ENCODE data around the gene CCT5.

CCT5 gene

DNA sequence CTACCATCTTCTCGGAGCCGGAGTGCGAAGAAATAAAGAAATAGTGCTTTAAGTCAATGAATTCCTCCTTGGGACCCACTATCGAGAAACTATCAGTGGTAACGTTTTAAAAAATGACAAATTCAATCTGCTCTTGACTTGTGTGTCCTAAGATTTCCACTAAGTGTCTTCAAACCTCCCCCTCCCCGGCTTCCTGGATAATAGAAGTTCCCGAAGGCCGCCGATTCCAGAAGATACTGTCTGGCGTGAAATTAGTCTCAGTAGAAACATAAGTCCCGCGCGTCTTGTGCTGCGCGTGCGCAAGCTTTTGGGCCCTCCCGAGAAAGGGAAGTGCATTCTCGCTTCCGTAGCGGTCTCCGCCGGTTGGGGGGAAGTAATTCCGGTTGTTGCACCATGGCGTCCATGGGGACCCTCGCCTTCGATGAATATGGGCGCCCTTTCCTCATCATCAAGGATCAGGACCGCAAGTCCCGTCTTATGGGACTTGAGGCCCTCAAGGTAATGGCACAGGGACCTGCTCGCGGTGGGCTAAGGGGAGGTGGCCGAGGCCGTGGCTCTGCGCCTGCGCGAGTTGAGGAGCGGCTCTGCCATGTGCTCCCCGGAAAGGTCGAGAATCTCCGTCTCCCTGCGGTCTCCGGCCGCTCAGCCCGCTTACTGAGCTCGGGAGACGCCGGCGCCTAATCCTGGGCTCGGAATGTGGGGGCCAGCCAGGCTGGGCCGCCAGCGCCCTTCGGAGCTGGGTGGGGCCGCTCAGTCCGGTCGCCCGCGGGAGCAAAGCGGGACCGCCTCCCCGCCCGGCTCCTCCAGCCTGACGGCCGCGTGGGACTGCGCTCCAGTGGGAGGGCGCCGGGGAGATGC is at the start of gene CCT5:
CCT5 (plus strand) TSS at position 333 of the 858 bp plus-strand sequence; CDS start at position 394, 61 bp downstream.
- DNase-seq = peak; percentile 98

GRCh38 chr5:10201223-10201868 is 48.7 kb upstream of the CCT5 start:
- no peak for DNase-seq

DNA sequence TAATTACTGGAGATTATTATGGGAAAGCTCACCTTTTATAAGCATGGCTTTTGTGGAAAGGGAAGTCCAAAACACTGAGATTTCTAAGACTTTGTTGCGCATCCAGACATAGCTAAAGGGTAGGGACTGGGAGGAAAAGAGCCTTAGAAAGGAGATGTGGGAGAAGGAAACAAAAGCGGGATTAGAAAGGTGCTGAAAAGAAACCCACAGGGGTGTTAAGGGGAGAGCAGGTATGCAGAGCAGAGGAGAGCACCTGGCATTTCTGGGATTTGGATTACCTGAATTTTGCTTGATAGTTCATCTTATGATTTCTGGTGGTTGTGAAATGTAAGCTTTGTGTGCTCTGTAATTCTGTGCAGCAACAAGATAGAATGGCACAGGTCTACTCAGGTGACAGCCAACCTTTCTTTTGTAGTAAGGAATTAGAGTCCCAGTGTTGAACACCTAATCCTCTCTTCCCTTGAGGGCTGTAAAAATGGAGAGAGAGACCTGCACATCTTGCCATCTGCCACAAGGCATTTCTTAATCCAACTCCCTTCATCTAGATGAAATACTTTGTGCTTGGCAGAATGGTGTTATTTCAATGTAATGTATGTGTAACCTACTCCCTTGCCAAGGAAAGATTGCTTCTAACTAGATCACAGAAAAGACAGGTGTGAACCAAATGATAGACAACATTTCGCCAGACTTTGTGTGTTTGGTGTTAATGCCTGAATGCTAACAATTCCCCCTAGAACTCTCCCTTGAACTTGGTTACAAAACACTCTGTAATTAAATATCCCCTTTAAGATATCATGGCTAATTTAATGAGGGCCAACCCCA is 47.8 kb upstream of the CCT5 start:
- no peak for DNase-seq

GRCh38 chr5:10209004-10209403 is 41.1 kb upstream of the CCT5 start:
- DNase-seq = no peak

- no peak for DNase-seq
Measured at GRCh38 chr5:10213316-10213715, 36.8 kb upstream of the CCT5 start.

DNA sequence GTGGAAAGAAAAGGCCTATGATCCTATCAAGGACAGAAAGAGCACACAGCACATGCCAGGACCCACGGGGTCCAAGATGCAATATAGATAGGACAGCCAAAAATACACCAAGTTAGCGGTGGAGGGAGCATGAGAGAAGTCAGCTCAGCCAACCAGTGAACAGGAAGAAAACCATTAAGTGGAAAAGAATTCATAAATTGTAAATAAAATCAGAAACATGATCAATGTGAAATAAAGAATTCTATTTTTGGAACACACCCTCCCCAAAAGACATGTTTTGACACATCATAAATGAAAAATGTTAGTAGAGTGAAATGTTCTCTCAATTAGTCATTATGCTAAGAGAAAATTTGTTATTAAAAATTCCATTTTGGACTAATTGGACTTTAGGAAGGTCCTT is 36.0 kb upstream of the CCT5 start:
- DNase-seq = no peak

DNA sequence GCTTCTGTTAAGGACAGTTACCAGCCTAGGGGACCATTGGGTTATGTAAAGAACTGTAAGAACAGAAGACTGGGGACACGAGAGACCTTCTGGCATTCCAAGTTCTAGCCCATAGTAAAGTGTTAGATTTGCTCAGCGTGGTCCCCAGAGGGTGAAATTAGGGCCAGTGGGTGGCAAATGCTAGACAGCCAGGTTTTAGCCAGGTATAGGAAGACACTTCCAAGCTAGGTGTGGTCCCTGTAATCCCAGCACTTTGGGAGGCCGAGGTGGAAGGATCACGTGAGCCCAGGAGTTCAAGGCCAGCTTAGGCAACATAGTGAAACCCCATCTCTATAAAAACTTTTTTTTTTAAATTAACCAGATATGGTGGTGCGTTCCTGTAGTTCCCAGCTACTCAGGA is 34.7 kb upstream of the CCT5 start:
- DNase-seq = no peak

DNA sequence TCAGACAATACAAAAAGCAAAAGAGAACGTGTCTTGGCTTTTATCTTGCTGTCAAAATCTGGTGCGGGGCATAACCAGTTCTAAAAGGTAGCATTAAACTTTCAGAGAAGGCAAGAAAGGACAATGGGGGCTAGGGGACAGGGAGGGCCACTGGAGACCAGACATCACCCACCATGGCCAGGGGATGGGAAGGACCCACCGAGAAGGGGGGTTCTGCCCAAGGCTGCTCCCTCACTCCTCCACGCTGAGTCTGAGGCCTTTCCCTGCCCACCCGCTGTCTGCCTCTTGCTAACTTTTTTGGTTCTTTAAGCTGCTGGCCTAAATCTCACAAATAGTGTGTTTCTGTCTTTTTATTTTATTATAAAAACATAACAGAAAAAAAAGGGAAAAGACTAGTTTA is 34.0 kb upstream of the CCT5 start:
- DNase-seq = no peak

DNA sequence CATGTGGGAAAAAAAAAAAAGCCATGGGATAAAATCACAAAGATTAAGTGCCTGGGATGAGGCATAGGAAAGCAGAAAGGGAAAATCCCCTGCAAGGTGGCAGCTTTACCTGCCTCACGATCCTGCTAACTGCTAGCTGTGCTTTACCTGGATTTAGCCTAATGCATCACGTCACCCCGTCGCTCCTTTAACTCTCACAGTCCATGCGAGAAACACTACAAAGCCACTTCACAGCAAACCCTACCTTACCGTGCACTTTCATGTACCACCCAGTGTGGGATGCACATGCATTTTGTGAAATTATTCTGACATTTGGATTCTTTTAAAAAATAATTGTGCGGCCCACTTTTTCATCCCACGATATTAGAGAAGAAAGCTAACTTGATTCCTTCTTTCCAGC is 31.4 kb upstream of the CCT5 start:
- DNase-seq = no peak

DNA sequence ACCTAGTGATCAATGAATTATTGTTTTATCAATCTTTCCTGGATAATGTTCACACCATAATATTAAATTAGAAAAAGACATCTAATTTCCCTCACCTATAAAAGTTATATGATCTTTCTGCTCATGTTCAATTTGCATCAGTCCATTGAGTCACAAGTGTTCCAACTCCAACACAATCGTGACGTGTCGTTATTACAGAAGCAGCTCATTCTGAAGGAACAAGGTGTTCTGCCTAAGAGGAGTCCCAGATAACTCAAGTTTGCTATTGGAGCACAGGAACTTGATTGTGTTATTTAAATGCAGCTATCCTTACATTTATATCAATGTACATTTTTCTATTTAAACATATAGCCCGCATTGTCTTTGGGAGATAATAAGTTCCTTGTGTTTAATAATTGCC is 31.0 kb upstream of the CCT5 start:
- DNase-seq = no peak

GRCh38 chr5:10220248-10220647 is 29.8 kb upstream of the CCT5 start:
- DNase-seq = no peak

DNA sequence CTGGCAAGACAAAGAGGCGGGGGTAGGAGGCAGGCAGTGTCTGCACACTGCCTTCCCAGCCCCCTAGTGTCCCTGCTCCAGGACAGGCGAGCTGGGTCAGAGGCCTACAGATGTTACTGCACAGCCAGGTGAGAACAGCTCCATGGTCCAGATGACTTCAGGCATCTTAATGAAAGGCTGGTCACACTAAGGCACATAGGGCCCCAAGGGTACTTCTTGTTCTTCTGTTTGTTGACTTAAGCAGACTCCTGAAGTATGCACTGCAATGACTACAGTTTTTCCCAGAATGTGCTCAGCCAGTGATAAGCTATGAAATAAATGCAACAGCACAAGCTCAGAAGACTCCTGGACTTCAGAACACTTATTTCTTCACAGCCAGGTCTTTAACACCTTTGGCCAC is 27.8 kb upstream of the CCT5 start:
- no peak for DNase-seq

DNA sequence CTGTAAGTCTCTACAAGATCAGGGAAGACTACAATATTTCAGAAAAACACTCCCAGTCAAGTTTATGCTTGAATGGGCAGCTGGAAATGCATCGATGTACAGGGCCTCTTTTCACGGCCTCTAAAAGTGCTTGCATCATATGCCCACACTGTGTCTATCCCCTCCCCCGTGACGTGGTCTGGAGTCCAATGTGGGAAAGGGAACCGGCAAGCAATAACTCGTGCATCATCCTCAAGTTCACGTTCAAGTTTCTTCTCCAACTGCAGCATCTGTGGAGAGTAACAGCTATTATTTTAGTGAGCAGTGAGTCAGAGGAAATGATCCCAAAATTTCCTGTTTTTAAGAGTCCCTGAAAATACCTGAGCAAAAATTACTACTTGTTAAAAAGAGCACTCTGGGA is 22.7 kb upstream of the CCT5 start:
- no peak for DNase-seq

DNA sequence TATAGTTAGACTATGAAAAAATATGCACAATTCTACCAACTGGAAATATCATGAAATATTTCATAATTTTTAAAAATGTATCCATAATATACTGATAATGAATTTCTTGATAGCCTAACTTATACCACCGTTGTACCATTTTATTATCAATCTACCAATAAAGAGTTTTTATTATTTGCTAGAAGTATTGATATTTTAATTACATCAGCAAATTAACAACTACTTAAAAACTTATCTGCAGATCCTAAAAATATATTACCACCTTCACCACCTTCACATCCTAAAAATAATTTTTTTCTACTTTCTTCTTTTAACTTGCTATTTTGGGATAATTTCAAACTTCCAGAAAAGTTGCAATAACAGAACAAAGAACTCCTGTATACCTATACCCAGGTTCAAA is 21.8 kb upstream of the CCT5 start:
- no peak for DNase-seq

DNA sequence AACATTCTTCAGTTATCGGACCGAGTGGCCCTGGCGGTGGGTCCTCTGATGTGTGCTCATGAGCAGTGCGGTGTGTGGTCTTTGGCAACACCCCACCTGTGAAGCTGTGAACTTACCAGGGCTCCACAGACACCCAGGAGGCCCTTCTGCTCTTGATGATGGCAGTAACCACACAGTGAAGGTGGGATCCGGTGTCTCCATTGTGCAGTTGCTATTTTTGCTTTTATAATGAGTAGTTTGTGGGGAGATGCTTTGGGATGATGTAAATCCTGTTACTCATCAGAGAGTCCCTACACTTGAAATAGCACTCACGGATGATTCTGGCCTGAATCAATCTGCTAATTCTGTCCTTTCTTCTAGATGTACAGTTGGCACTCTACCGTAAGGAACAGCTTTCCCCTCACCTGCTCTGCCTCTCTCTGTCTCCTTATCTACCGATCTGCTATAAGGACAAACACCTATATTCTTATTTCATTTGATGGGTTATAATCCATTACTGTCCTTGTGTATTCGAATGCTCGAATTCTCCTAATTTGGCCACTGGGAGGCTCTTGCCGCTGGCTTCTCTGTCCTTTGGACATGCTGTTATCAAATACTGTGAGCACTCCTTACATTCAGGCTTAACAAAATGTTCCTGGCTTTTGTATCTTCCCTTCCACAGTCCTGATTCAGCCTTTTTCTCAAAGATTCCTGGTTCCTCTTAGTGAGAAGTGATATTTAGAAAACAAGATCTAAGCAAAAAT is 20.6 kb upstream of the CCT5 start:
- no peak for DNase-seq

DNA sequence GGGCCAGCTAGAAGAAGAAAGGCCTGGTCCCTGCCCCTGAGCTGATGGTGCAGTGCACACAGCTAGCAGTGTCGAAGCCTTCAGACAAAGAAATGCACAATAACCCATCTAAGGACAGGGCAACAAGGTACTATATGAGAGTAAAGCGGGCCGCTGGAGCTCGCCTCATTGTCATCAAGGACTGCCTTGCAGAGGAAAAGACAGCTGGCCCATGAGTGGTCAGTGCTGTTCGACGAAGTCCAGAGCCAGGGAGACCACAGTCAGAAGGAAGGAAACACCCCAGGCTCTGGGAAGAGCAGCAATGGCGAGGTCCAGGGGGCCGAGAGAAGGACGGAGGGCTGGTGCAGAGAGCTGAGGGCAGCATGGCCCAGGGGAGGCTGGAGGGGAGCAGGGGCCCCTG is 17.7 kb upstream of the CCT5 start:
- DNase-seq = no peak

DNA sequence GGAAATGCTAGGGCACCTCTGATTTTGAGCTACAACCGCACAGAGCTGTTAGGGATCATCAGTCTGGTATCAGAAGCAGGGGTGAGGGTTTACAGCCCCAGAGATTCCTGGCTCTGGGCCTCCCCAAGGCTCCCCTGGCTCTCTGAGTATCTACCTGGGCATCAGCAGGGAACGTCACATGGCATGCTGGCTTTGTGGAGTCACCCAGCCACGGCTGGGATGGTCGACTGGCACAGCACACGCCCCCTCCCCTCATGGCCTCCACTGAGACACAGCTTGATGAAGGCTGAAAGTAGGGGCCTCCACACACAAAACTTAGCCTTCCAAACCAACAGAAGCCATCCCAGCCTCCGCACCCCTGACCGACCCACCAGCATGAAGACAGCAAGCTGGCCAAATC is 17.1 kb upstream of the CCT5 start:
- no peak for DNase-seq

DNA sequence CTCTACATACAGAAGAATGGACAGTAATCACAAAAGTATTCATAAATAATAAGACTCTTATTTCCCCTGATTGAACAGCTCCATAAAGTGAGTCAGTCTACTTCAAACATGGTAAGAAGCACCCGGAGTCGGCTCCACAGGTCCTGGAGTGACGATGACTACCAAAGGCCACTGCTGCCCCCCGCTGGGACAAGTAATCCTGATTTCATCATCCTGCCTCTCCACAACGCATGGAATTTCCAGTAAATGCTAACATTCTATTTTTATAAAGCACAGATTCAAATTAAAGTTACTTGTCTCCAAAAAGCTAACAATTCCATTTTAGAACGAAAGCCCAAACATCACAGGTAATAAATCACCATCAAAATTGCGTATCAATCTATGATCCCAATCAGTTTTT is 16.6 kb upstream of the CCT5 start:
- peak; percentile 22 for DNase-seq

DNA sequence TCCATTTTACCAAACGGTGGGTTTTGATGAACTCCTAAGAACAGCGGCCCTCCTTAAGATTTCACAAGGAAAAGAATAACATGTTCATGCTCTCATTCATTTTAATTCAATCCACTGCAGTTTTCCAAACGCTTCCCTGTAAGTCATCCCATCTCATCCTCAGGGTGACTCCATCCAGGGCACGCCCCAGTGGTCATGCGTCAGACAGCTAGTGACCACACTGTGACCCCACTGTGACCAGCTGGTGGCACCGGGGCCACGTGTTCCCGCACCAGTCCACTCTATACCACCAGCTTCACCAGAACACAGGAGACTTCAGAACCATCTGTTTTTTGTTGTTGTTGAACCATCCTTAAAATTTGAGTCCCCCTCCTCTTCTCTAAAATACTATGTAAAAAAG is 14.7 kb upstream of the CCT5 start:
- DNase-seq = no peak

GRCh38 chr5:10243660-10244240 is 6.3 kb upstream of the CCT5 start:
- DNase-seq = no peak

- no peak for DNase-seq
Measured at GRCh38 chr5:10244342-10244944, 5.6 kb upstream of the CCT5 start.

GRCh38 chr5:10246761-10247160 is 3.3 kb upstream of the CCT5 start:
- no peak for DNase-seq
